ENCODE data around the gene AKAP13.
"Not testable (repeated sequence)": the region's sequence is repeated elsewhere in the genome, so short reads cannot be mapped to it uniquely, and the experiment has no call there.

The AKAP13 gene

GRCh38 chr15:85625166-85625830, 244.9 kb downstream of the AKAP13 start:
- DNase-seq (ENCODE audit: low read depth), result no peak

- DNase-seq (ENCODE audit: low read depth), result peak; percentile 28
These were observed 245.5 kb downstream of the AKAP13 start for GRCh38 chr15:85625856-85626255.

- DNase-seq (ENCODE audit: low read depth), result no peak
These were observed 247.0 kb downstream of the AKAP13 start for GRCh38 chr15:85627213-85627935.

- DNase-seq (ENCODE audit: low read depth), result no peak
These were observed 249.9 kb downstream of the AKAP13 start for GRCh38 chr15:85630311-85630710.

GRCh38 chr15:85631018-85631417, 250.6 kb downstream of the AKAP13 start:
- DNase-seq (ENCODE audit: low read depth), result no peak

GRCh38 chr15:85632014-85632413, 251.6 kb downstream of the AKAP13 start:
- no peak for DNase-seq (ENCODE audit: low read depth)

- no peak for DNase-seq (ENCODE audit: low read depth)
These were observed 253.5 kb downstream of the AKAP13 start for GRCh38 chr15:85633859-85634258.

- no peak for DNase-seq (ENCODE audit: low read depth)
These were observed 255.9 kb downstream of the AKAP13 start for GRCh38 chr15:85636351-85636750.

GRCh38 chr15:85639752-85640381, 259.5 kb downstream of the AKAP13 start:
- no peak for DNase-seq (ENCODE audit: low read depth)

GRCh38 chr15:85642065-85642692, 261.8 kb downstream of the AKAP13 start:
- no peak for DNase-seq (ENCODE audit: low read depth)

- no peak for DNase-seq (ENCODE audit: low read depth)
These were observed 262.3 kb downstream of the AKAP13 start for GRCh38 chr15:85642693-85643066.

- DNase-seq (ENCODE audit: low read depth), result peak; percentile 13
These were observed 266.2 kb downstream of the AKAP13 start for GRCh38 chr15:85646538-85647091.

- peak; percentile 14 for DNase-seq (ENCODE audit: low read depth)
These were observed 269.0 kb downstream of the AKAP13 start for GRCh38 chr15:85649372-85649771.

GRCh38 chr15:85651548-85651947, 271.1 kb downstream of the AKAP13 start:
- no peak for DNase-seq (ENCODE audit: low read depth)

GRCh38 chr15:85652457-85652856, 272.1 kb downstream of the AKAP13 start:
- DNase-seq (ENCODE audit: low read depth), result no peak

GRCh38 chr15:85657132-85657531, 276.7 kb downstream of the AKAP13 start:
- no peak for DNase-seq (ENCODE audit: low read depth)

GRCh38 chr15:85658816-85659215, 278.4 kb downstream of the AKAP13 start:
- no peak for DNase-seq (ENCODE audit: low read depth)

- DNase-seq (ENCODE audit: low read depth), result no peak
These were observed 281.5 kb downstream of the AKAP13 start for GRCh38 chr15:85661859-85662258.

GRCh38 chr15:85665677-85666076, 285.3 kb downstream of the AKAP13 start:
- not testable (repeated sequence) for DNase-seq (ENCODE audit: low read depth)

GRCh38 chr15:85667491-85668424, 287.4 kb downstream of the AKAP13 start:
- DNase-seq (ENCODE audit: low read depth), result peak; percentile 55

GRCh38 chr15:85671156-85671555, 290.8 kb downstream of the AKAP13 start:
- no peak for DNase-seq (ENCODE audit: low read depth)
